ENCODE results near the gene FANCC.

DNA sequence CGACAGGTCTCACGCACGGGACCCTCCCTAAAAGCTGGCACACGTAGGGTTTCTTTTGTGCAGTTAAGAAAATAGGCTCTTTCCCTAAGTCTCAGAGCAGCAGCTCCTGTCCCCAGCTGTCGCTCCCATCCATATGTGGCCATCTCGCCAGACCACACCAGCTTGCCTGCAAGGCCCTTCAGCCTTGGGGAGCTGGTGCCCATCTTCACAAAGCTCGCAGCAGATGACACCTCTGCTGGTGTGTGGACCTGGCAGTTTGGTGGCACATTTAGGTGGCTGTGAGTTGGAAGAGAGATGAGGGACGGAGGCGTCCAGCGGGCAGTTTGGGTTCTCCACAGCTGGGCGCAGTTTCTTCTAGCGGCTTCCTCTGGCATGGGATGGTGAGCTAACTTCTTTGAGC, 239.0 kb downstream of the FANCC start:
- TF ChIP-seq, protein P1, sequence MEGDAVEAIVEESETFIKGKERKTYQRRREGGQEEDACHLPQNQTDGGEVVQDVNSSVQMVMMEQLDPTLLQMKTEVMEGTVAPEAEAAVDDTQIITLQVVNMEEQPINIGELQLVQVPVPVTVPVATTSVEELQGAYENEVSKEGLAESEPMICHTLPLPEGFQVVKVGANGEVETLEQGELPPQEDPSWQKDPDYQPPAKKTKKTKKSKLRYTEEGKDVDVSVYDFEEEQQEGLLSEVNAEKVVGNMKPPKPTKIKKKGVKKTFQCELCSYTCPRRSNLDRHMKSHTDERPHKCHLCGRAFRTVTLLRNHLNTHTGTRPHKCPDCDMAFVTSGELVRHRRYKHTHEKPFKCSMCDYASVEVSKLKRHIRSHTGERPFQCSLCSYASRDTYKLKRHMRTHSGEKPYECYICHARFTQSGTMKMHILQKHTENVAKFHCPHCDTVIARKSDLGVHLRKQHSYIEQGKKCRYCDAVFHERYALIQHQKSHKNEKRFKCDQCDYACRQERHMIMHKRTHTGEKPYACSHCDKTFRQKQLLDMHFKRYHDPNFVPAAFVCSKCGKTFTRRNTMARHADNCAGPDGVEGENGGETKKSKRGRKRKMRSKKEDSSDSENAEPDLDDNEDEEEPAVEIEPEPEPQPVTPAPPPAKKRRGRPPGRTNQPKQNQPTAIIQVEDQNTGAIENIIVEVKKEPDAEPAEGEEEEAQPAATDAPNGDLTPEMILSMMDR (IDR thresholded peaks at IDR 0.05): no peak
- no peak for TF ChIP-seq POLR2A (IDR thresholded peaks at IDR 0.05)
